HL-60 (cell line): ENCODE measurements around the gene PNPLA1.

Source experiments
- DNase-seq, 2 experiments: peaks; one replicate each; pipeline ENCODE4 v3.0.0-alpha.2; 2010 to 2020; ENCODE audit warnings: low read depth in 1 of 2, low spot score in 1 of 2
- H3K27ac ChIP-seq: fragments of 250-450 bp; sonication (Bioruptor Pico); replicated peaks from 2 replicates; pipeline ENCODE4 v1.5.1; 2020; ENCODE audit warnings: mild to moderate bottlenecking, moderate library complexity
- H3K27me3 ChIP-seq: fragments of 250-450 bp; sonication (Bioruptor Pico); 2 replicates; pipeline ENCODE4 v1.5.1; 2021; ENCODE audit warnings: mild to moderate bottlenecking, moderate library complexity; ENCODE audit not compliant: insufficient read depth, poor library complexity, severe bottlenecking
- H3K4me3 ChIP-seq: replicated peaks from 2 replicates; pipeline ENCODE4 v1.5.1; 2011; ENCODE audit warnings: mild to moderate bottlenecking, control low read depth, low read length; ENCODE audit not compliant: insufficient read depth
- CTCF ChIP-seq: IDR thresholded peaks from one replicate; pipeline ENCODE4 v1.5.1; 2011; ENCODE audit warnings: low read length, control low read depth, inconsistent platforms; ENCODE audit not compliant: insufficient read depth
- GABPA ChIP-seq: IDR thresholded peaks from 2 replicates; pipeline ENCODE4 v1.6.1; 2012; ENCODE audit warnings: low read depth
- POLR2AphosphoS5 ChIP-seq: IDR thresholded peaks from 2 replicates; pipeline ENCODE4 v1.6.1; 2012; ENCODE audit warnings: low read depth
- REST ChIP-seq: IDR thresholded peaks from 2 replicates; pipeline ENCODE4 v1.6.1; 2012; ENCODE audit warnings: low read depth; ENCODE audit not compliant: insufficient replicate concordance
- SPI1 ChIP-seq: IDR thresholded peaks from 2 replicates; pipeline ENCODE4 v1.6.1; 2012; ENCODE audit warnings: low read depth, mild to moderate bottlenecking, borderline replicate concordance

Gene PNPLA1

GRCh38 chr6:36346486-36347273 is 76.8 kb downstream of the PNPLA1 start:
- no peaks in the 10 kb centered on the region for H3K27me3 ChIP-seq
- TF ChIP-seq CTCF, result no peak
- TF ChIP-seq GABPA, result no peak
- no peak for TF ChIP-seq REST
- no peak for TF ChIP-seq POLR2AphosphoS5
- TF ChIP-seq SPI1, result no peak
- no peak overlapping the region for H3K4me3 ChIP-seq
- no peak for DNase-seq
- no peak overlapping the region for H3K27ac ChIP-seq

GRCh38 chr6:36347621-36348020 is 77.8 kb downstream of the PNPLA1 start:
- H3K27me3 ChIP-seq, result no peaks in the 10 kb centered on the region
- no peak overlapping the region for H3K27ac ChIP-seq
- H3K4me3 ChIP-seq, result no peak overlapping the region
- DNase-seq, result no peak
- TF ChIP-seq CTCF, result no peak
- no peak for TF ChIP-seq REST
- no peak for TF ChIP-seq GABPA
- no peak for TF ChIP-seq SPI1
- no peak for TF ChIP-seq POLR2AphosphoS5

GRCh38 chr6:36349240-36349639 is 79.4 kb downstream of the PNPLA1 start:
- Histone ChIP-seq H3K4me3 (no peak overlapping the region), H3K27ac (no peak overlapping the region), H3K27me3 (no peaks in the 10 kb centered on the region)
- no peak for DNase-seq
- TF ChIP-seq POLR2AphosphoS5 (no peak), SPI1 (no peak), REST (no peak), CTCF (no peak), GABPA (no peak)
